GM18520 (cell line): ENCODE data around the gene COPS4.

ENCODE experiments used
- ATAC-seq: cut with Tn5 transposase; IDR thresholded peaks from one replicate; pipeline ENCODE4 v1.9.1; 2021; ENCODE audit not compliant: unreplicated experiment

Gene COPS4

DNA sequence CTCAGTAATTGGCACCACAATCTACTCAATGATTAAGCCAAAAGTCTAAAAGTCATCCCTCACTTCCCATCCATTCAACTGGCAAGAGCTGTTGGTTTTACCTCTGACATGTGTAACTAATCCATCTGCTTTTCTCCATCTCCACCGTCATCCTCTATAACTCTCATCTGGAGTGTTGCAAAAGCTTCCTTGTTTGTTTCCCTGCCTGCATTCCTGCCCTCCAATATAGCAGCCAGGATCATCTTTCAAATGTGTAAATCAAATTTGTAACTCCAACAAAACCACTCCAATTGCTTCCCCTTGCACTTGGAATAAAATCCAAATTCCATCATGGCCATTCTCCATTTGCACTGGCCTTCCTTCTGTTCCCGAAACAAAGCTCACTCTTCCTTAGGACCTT, 83.9 kb downstream of the COPS4 start:
- ATAC-seq: no peak

DNA sequence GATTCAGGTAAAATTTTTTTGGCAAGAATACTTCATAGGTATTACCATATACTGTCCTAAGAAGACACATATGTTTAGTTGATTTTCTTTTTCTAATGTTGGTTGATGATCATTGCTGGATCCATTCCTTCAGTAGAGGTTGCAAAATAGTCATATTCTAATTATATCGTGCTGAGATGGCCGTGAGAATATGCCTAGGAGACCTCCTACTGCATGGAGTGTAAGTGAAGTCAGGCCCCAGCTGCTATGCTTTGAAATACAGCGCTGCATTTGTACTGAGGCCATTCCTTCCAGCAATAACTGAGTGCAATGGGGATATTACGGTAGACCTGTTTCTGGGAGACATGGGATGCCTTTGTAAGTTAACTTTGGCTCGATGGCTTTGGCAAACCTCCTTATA, 86.3 kb downstream of the COPS4 start:
- no peak for ATAC-seq

DNA sequence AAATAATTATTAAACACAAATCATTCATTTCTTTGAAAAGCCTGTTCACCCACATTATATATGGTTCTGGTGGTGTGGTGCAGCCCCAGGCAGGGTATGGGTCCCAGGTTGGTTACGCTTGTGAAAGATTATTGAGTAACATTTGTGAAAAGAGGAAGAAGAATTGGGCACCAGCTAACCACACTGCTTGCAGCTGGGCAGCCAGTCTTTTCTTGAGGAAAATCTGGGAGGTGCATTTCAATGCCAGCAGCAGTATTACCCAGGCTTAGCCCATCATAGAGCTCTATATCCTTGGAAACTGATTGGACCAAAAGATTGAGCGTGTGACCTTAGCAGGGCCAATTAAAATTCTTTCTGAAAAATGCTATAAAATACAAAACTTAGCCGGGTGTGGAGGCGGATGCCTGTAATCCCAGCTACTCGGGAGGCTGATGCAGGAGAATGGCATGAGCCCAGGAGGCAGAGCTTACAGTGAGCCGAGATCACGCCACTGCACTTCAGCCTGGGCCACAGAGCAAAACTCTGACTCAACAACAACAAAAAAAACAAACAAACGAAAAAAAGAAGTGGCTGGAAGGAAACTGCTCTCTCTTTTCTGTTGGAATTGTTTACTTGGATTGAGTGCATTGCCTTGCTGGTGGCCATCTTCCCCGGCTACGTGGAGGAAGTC, 89.3 kb downstream of the COPS4 start:
- ATAC-seq: no peak
